HEK293T (cell line): ENCODE data around the gene ARHGAP29.

Experiments
- CTCF ChIA-PET: fragments of 350-600 bp; formaldehyde crosslinking; extraction: SDS; loops from one replicate; lab custom pipeline; 2021; ENCODE audit warnings: antibody characterized with exemption, inconsistent platforms; lab: Yijun Ruan, JAX
- POLR2A ChIA-PET: fragments of 350-600 bp; formaldehyde crosslinking; extraction: SDS; loops from one replicate; lab custom pipeline; 2020; ENCODE audit warnings: antibody characterized with exemption, inconsistent platforms; lab: Yijun Ruan, JAX
- DNase-seq: peaks from one replicate; pipeline ENCODE4 v3.0.0; 2012; ENCODE audit warnings: mixed read lengths; ENCODE audit errors: extremely low spot score
- ARNT ChIP-seq: fragments of 450-650 bp; IDR thresholded peaks from 2 replicates; pipeline ENCODE4 v1.6.1; 2017; ENCODE audit warnings: mild to moderate bottlenecking
- BHLHE40 ChIP-seq: fragments of 450-650 bp; IDR thresholded peaks from 2 replicates; pipeline ENCODE4 v1.6.1; 2016; ENCODE audit warnings: mild to moderate bottlenecking, moderate library complexity, borderline replicate concordance
- CTBP1 ChIP-seq: fragments of 450-650 bp; IDR thresholded peaks from 2 replicates; pipeline ENCODE4 v1.6.1; 2016; ENCODE audit warnings: borderline replicate concordance
- ELF4 ChIP-seq: fragments of 450-650 bp; IDR thresholded peaks from 2 replicates; pipeline ENCODE4 v1.6.1; 2017; ENCODE audit warnings: antibody characterized with exemption
- FOXA1 ChIP-seq: fragments of 450-650 bp; IDR thresholded peaks from 2 replicates; pipeline ENCODE4 v1.6.1; 2016; ENCODE audit warnings: mild to moderate bottlenecking
- FOXK2 ChIP-seq: fragments of 450-650 bp; IDR thresholded peaks from 2 replicates; pipeline ENCODE4 v1.6.1; 2016; ENCODE audit warnings: mild to moderate bottlenecking
- FOXM1 ChIP-seq: fragments of 450-650 bp; IDR thresholded peaks from 2 replicates; pipeline ENCODE4 v1.6.1; 2017; ENCODE audit warnings: mild to moderate bottlenecking, borderline replicate concordance
- HDGF ChIP-seq: fragments of 450-650 bp; IDR thresholded peaks from 2 replicates; pipeline ENCODE4 v1.6.1; 2017; ENCODE audit warnings: antibody characterized with exemption, borderline replicate concordance
- L3MBTL2 ChIP-seq: fragments of 450-650 bp; conservative IDR thresholded peaks from 2 replicates; pipeline ENCODE4 v1.6.1; 2016; ENCODE audit warnings: mild to moderate bottlenecking
- LEF1 ChIP-seq: fragments of 450-650 bp; IDR thresholded peaks from 2 replicates; pipeline ENCODE4 v1.6.1; 2017; ENCODE audit warnings: mild to moderate bottlenecking, borderline replicate concordance
- NFRKB ChIP-seq: fragments of 450-650 bp; IDR thresholded peaks from 2 replicates; pipeline ENCODE4 v1.6.1; 2016; ENCODE audit warnings: mild to moderate bottlenecking, moderate library complexity
- PKNOX1 ChIP-seq: fragments of 450-650 bp; IDR thresholded peaks from 2 replicates; pipeline ENCODE4 v1.6.1; 2016
- SP1 ChIP-seq: fragments of 450-650 bp; IDR thresholded peaks from 2 replicates; pipeline ENCODE4 v1.6.1; 2017
- SUZ12 ChIP-seq: fragments of 450-650 bp; IDR thresholded peaks from 2 replicates; pipeline ENCODE4 v1.6.1; 2016; ENCODE audit warnings: mild to moderate bottlenecking
- TARDBP ChIP-seq: fragments of 450-650 bp; IDR thresholded peaks from 2 replicates; pipeline ENCODE4 v1.6.1; 2016
- ZNF384 ChIP-seq: fragments of 450-650 bp; IDR thresholded peaks from 2 replicates; pipeline ENCODE4 v1.6.1; 2016

Gene ARHGAP29

DNA sequence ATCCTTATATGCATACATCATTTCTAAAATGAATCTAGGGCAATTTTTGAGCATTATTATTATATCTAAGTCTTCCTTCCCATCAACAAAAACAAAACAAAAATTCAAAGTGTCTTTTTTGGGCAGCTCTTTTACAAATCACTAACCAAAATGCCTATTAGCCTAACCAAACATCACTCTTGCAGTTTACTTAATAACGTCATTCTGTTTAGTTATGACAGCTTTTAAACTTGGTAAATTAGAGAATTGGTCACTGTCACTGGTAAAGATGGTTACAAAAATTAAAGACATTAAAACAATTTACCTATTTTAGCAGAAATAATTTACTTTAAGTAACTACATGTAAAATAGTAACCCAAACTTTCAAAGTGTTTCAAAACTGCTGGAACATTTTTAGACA, 2.8 kb downstream of the ARHGAP29 start:
- ChIA-PET CTCF (interaction anchor here (0.6 to 2.4 kb wide), 2 partner anchors 171 to 563 kb away, joined by 4 to 12 read pairs; no protein-coding TSS in a partner anchor), POLR2A (no interaction called here)
- TF ChIP-seq SP1 (no peak), L3MBTL2 (no peak), LEF1 (no peak), ARNT (no peak), BHLHE40 (no peak), ZNF384 (no peak), FOXA1 (no peak), FOXM1 (no peak), SUZ12 (no peak), ELF4 (no peak), HDGF (no peak)
- DNase-seq: no peak

GRCh38 chr1:94231746-94232145, 5.6 kb downstream of the ARHGAP29 start:
- DNase-seq: no peak
- no peak for TF ChIP-seq FOXK2
- no peak for TF ChIP-seq TARDBP
- no peak for TF ChIP-seq PKNOX1
- no peak for TF ChIP-seq BHLHE40
- no peak for TF ChIP-seq L3MBTL2
- no peak for TF ChIP-seq LEF1
- TF ChIP-seq CTBP1: no peak
- no peak for TF ChIP-seq NFRKB
- no peak for TF ChIP-seq SP1
- no peak for TF ChIP-seq HDGF
- TF ChIP-seq ZNF384: no peak
- TF ChIP-seq ELF4: no peak
- TF ChIP-seq FOXM1: no peak
- POLR2A ChIA-PET: interaction anchor here (0.7 kb wide), 1 partner anchor 60 kb away, joined by 3 read pairs; no protein-coding TSS in a partner anchor
- CTCF ChIA-PET: no interaction called here

- no peak for DNase-seq
- no peak for TF ChIP-seq NFRKB
- TF ChIP-seq PKNOX1: no peak
- no peak for TF ChIP-seq FOXM1
- TF ChIP-seq CTBP1: no peak
- ChIA-PET CTCF (interaction anchor here (1.5 kb wide), 1 partner anchor 105 kb away, joined by 4 read pairs; no protein-coding TSS in a partner anchor), POLR2A (no interaction called here)
Observed at GRCh38 chr1:94230920-94231319, 6.5 kb downstream of the ARHGAP29 start.

DNA sequence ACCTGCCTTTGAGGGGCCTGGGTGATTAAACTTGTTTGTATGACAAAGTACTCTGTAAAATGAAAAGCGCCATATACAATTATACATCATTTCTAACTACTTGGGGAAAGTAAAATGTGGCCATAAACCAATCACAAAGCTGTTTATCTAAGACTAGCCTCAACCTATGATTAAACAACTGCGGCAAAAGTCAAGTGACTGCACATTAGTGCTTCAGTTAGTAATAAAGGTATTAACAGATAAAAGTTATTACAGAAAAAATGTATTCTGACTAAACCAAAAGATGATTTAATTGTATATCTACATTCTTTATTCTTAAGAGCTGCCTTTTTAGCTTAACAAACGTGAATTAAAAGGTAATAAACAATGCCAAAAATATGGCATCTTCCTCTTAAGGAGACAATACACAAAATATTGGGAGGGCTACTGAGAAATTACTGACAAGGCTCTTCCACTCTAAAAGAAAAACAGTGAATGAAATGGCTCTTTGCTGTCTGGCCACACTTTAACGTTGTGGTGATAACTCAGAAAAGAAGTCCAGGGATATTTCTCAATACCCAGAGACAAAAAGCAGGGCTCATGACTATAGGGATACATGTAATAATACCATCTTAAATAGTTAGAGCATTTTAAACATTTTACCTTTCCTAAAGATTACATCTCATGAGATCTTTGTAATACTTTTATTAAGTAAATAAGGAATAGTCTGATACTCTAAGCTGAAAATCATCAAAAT, 8.6 kb downstream of the ARHGAP29 start:
- ChIA-PET CTCF (interaction anchor here (1.0 to 2.7 kb wide), 3 partner anchors 107 to 184 kb away, joined by 3 to 8 read pairs (median 4); no protein-coding TSS in a partner anchor), POLR2A (interaction anchor here (0.7 kb wide), 1 partner anchor 8 kb away, joined by 3 read pairs; the partner anchor contains the start of gene ARHGAP29)
- TF ChIP-seq FOXA1: no peak
- no peak for TF ChIP-seq LEF1
- TF ChIP-seq PKNOX1: no peak
- no peak for TF ChIP-seq HDGF
- TF ChIP-seq L3MBTL2: no peak
- no peak for TF ChIP-seq FOXK2
- TF ChIP-seq TARDBP: no peak
- TF ChIP-seq NFRKB: no peak
- TF ChIP-seq BHLHE40: no peak
- TF ChIP-seq ZNF384: no peak
- no peak for TF ChIP-seq FOXM1
- no peak for TF ChIP-seq CTBP1
- TF ChIP-seq SP1: no peak
- TF ChIP-seq SUZ12: no peak
- no peak for DNase-seq

DNA sequence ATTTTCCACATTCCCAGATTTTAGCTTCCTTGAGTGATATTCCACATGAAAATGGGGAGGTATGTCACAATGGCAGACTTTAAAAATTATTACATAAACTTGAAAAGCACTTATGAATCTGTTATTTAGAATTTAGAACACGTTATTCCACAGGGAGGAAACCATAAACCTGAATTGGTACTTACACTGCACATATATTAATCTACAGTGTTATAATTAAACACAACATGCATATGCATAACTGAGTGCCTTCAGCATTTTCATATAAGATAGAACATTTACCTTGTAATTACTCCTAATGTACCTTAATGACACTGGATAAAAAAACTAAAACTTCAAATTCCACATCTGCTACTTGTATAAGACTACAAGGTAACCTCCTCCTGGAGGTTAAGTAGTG, 9.8 kb downstream of the ARHGAP29 start:
- TF ChIP-seq PKNOX1 (no peak), SUZ12 (no peak), SP1 (no peak), FOXK2 (no peak), CTBP1 (no peak), TARDBP (no peak), BHLHE40 (no peak), NFRKB (no peak), ELF4 (no peak), FOXA1 (no peak), FOXM1 (no peak), HDGF (no peak), ARNT (no peak), L3MBTL2 (no peak), LEF1 (no peak), ZNF384 (no peak)
- ChIA-PET CTCF (interaction anchor here (1.0 to 2.7 kb wide), 2 partner anchors 108 to 182 kb away, joined by 3 to 8 read pairs; no protein-coding TSS in a partner anchor), POLR2A (interaction anchor here (2.5 kb wide), 1 partner anchor 10 kb away, joined by 8 read pairs; the partner anchor contains the start of gene ARHGAP29)
- no peak for DNase-seq

GRCh38 chr1:94225845-94226244, 11.5 kb downstream of the ARHGAP29 start:
- no peak for TF ChIP-seq NFRKB
- no peak for TF ChIP-seq CTBP1
- TF ChIP-seq PKNOX1: no peak
- TF ChIP-seq SP1: no peak
- TF ChIP-seq BHLHE40: no peak
- TF ChIP-seq TARDBP: no peak
- no peak for TF ChIP-seq FOXK2
- TF ChIP-seq ARNT: no peak
- no peak for TF ChIP-seq ELF4
- no peak for TF ChIP-seq FOXM1
- no peak for TF ChIP-seq LEF1
- TF ChIP-seq FOXA1: no peak
- TF ChIP-seq SUZ12: no peak
- TF ChIP-seq L3MBTL2: no peak
- no peak for TF ChIP-seq HDGF
- TF ChIP-seq ZNF384: no peak
- POLR2A ChIA-PET: interaction anchor here (2.5 kb wide), 1 partner anchor 11 kb away, joined by 8 read pairs; the partner anchor contains the start of gene ARHGAP29
- CTCF ChIA-PET: interaction anchor here (0.6 to 2.7 kb wide), 5 partner anchors 110 to 1293 kb away, joined by 3 to 8 read pairs (median 3); no protein-coding TSS in a partner anchor

More at GRCh38 chr1:94225845-94226244, 11.5 kb downstream of the ARHGAP29 start:
- no peak for DNase-seq
